GM21737 (cell line): Measurements from ENCODE around the gene SLC39A7.
"Not testable (repeated sequence)": the region's sequence is repeated elsewhere in the genome, so short reads cannot be mapped to it uniquely, and the experiment has no call there.

Experiments
- ATAC-seq: cut with Tn5 transposase; IDR thresholded peaks from one replicate; pipeline ENCODE4 v1.9.1; 2021; ENCODE audit warnings: mild to moderate bottlenecking, moderate library complexity; ENCODE audit not compliant: unreplicated experiment

The SLC39A7 gene

DNA sequence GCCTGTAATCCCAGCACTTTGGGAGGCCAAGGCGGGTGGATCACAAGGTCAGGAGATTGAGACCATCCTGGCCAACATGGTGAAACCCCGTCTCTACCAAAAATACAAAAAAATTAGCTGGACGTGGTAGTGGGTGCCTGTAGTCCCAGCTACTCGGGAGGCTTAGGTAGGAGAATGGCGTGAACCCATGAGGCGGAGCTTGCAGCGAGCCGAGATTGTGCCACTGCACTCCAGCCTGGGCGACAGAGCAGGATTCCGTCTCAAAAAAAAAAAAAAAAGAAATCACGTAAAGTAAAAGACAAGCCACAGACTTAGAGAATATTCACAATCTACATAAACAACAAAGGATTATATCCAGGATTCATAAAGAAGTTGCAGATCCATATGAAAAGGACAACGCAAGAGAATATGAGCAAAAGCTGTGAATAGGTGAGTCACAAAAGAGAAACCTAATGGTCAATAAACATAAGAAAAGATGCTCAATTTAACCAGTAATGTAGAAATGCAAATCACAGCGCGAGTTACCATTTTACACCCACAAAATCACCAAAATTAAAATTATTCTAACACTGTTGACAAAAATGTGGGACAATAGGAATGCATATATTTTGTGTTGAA, 25.9 kb downstream of the SLC39A7 start:
- not testable (repeated sequence) for ATAC-seq

DNA sequence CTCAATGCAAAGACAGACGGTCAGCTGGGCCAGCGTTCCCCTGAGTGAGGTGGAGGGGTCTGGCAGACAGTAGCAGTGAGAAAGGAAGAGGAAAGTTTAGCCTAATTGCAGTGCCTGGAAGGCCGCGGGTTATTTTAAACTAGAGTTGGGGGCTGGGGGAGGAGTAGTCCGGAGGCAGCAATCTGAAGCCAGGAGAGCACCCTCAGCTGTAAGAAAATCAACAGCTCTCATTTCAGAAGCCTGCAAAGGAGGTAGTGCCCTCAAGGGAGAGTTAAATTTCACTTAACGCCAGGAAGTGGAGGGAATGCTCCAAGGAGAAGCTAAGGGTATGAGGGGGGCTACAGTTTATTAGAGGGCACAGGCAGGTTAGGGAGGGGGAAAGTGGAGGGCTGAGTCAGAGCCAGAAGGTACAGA, 34.6 kb downstream of the SLC39A7 start:
- no peak for ATAC-seq

- no peak for ATAC-seq
Observed at GRCh38 chr6:33236328-33236727, 35.7 kb downstream of the SLC39A7 start.

GRCh38 chr6:33236852-33237251, 36.2 kb downstream of the SLC39A7 start:
- no peak for ATAC-seq

GRCh38 chr6:33237741-33238140, 37.1 kb downstream of the SLC39A7 start:
- no peak for ATAC-seq

GRCh38 chr6:33241968-33242367, 41.3 kb downstream of the SLC39A7 start:
- no peak for ATAC-seq

GRCh38 chr6:33243476-33243875, 42.8 kb downstream of the SLC39A7 start:
- ATAC-seq, result no peak

DNA sequence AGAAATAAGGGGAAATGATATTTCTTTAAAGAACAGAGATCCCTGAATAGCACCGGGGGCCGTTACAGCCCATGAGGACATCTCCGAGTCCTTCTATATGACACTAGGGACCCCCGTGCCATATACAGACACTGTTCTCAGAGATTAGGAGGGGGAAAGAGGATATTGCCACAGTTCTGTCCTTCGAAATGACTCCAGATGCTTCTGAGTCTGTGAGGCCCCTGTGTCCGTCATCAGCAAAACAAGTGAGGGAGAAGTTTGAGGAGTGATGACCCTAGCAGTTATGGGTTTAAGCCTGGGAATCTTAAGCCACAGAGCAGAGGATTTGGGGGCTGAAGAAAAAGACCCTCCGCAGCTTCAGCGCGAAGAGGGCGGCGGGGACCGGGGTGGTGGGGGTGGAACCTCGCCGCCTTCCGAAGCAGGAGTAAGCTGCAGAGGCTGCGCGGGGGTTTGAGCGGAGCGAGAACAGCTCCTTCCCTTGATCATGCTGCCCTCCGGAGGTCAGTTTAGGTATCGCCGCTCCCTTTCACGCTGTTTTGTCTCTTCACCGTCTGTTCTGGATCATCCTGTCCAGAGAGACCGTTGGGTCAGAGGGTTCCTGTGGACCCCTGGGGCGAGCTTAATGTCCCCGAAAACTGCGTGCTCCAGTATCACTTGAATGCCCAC, 47.4 kb downstream of the SLC39A7 start:
- peak; percentile 39 for ATAC-seq

DNA sequence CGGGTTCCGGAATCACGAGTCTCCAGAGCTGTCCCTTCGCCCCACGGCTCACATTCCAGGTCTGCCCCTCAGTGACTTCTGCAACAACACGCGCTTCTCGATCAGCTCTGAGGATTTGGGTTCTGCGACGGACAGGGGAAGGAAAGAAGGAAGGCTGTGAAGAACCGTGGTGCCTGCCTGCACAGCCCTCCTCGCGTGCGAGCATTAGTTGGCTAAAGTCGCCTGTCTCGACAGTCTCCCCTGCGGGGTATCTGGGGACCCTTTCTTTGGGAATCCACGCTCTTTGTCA, 47.9 kb downstream of the SLC39A7 start:
- ATAC-seq, result peak; percentile 2

GRCh38 chr6:33248932-33249731, 48.5 kb downstream of the SLC39A7 start:
- peak; percentile 91 for ATAC-seq

GRCh38 chr6:33249732-33250630, 49.3 kb downstream of the SLC39A7 start:
- no peak for ATAC-seq

- no peak for ATAC-seq
Observed at GRCh38 chr6:33250731-33251130, 50.1 kb downstream of the SLC39A7 start.

DNA sequence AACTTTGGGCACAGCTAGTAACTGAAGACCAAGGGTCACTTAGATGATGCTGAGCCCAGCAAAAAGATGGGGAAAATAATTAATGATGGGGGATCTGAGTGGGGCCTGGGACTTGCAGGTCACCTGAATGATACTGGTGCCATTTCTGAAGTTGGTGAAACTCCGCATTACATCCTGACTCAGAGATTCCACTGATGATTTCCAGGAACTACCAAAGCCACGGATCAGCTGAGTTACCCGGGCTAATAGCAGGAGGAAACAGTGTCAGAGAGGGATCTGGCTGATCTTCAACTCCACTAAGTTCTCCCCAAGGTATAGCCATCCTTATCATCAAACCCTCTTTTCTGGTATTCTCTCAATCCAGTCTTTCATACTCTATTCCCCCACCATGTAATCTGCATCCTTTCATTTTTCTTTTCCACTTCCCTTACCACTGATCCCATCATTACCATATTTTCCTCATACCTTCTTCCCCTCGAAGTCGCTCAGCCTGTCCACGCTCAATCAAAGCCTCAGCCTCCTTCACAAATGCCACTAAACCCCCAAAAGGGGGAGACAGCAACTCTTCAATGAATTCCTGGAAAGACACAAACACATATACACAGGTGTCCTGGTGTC, 50.8 kb downstream of the SLC39A7 start:
- no peak for ATAC-seq

DNA sequence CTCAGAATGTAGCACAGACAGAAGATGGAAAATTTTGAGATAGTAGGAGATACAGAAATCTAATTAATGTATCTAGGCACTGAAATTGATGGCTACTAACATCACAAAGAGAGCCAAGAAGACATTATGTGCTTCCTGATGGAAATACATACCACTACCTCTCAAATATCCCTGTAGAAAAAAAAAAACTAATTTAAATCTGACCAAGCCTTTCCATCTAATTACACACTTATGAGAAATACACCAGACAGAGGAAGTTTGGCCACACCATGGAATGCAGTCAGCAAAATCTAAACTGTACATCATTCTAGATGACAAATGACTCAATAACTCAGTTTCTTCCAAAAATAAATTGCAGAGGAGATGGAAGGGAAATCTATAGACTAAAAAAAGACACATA, 52.1 kb downstream of the SLC39A7 start:
- ATAC-seq, result no peak
